Measurements from ENCODE around the gene GNG10.

The GNG10 gene

GRCh38 chr9:111661802-111662521, 557 bp downstream of the GNG10 start (continued):
- TF ChIP-seq, protein P1, sequence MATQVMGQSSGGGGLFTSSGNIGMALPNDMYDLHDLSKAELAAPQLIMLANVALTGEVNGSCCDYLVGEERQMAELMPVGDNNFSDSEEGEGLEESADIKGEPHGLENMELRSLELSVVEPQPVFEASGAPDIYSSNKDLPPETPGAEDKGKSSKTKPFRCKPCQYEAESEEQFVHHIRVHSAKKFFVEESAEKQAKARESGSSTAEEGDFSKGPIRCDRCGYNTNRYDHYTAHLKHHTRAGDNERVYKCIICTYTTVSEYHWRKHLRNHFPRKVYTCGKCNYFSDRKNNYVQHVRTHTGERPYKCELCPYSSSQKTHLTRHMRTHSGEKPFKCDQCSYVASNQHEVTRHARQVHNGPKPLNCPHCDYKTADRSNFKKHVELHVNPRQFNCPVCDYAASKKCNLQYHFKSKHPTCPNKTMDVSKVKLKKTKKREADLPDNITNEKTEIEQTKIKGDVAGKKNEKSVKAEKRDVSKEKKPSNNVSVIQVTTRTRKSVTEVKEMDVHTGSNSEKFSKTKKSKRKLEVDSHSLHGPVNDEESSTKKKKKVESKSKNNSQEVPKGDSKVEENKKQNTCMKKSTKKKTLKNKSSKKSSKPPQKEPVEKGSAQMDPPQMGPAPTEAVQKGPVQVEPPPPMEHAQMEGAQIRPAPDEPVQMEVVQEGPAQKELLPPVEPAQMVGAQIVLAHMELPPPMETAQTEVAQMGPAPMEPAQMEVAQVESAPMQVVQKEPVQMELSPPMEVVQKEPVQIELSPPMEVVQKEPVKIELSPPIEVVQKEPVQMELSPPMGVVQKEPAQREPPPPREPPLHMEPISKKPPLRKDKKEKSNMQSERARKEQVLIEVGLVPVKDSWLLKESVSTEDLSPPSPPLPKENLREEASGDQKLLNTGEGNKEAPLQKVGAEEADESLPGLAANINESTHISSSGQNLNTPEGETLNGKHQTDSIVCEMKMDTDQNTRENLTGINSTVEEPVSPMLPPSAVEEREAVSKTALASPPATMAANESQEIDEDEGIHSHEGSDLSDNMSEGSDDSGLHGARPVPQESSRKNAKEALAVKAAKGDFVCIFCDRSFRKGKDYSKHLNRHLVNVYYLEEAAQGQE (tag by site-specific recombination; IDR thresholded peaks at IDR 0.05) = no peak
- TF ChIP-seq TRIM28 (IDR thresholded peaks at IDR 0.05; ENCODE audit: borderline replicate concordance, low read length) (no peak), ZEB2 (tag by site-specific recombination; IDR thresholded peaks at IDR 0.05) (no peak), PATZ1 (tag by site-specific recombination; IDR thresholded peaks at IDR 0.05) (peak; percentile 65), ZBTB20 (tag by site-specific recombination; IDR thresholded peaks at IDR 0.05) (peak; percentile 69; the same call in 1 of the 2 replicates), SALL2 (tag by site-specific recombination; IDR thresholded peaks at IDR 0.05; ENCODE audit: borderline replicate concordance) (no peak), ZBTB26 (tag by site-specific recombination; optimal IDR thresholded peaks at IDR 0.05) (peak; percentile 32)

- CTCF ChIA-PET = interaction anchor here (0.8 to 2.5 kb wide), 2 partner anchors 28 to 64 kb away, joined by 3 to 7 read pairs; no protein-coding TSS in a partner anchor
Observed at GRCh38 chr9:111662576-111663300, 1.3 kb downstream of the GNG10 start.

More at GRCh38 chr9:111662576-111663300, 1.3 kb downstream of the GNG10 start:
- H3K9me3 ChIP-seq (ENCODE audit: control insufficient read depth, insufficient read depth, low read depth, low read length) = no peaks in the 10 kb centered on the region
- H3K27ac ChIP-seq (ENCODE audit: extremely low read depth, low read depth, low read length) = no peak overlapping the region
- TF ChIP-seq CTCF (tag by site-specific recombination; IDR thresholded peaks at IDR 0.05) (no peak), ZNF341 (tag by site-specific recombination; IDR thresholded peaks at IDR 0.05; ENCODE audit: low read depth) (peak; percentile 80)
- no peaks in the 10 kb centered on the region; the same call in 1 of the 2 replicates for H3K4me1 ChIP-seq (ENCODE audit: control insufficient read depth, insufficient read depth, low read length)
- peaks cover 0 to 25% of the 10 kb centered on the region in 2 experiments; a peak in 2 of 3 replicates for H3K36me3 ChIP-seq (ENCODE audit: control insufficient read depth in 2 of 2, insufficient read depth in 1 of 2, low read length in 2 of 2)
- POLR2A ChIA-PET = interaction anchor here (1.3 to 2.5 kb wide), 3 partner anchors 14 to 32 kb away, joined by 4 to 8 read pairs (median 7); partner anchors contain the start of gene DNAJC25
- peak overlapping the region; percentile 78 for H3K4me3 ChIP-seq (ENCODE audit: low read depth, low read length)
